K562 (cell line): ENCODE data around the gene DOK4. TPM values are rescaled to one million over a fixed set of nuclear protein-coding genes. Genes with fewer than 3 reads are reported as not detected.

Experiments used
- CXXC5 ChIP-seq: fragments of 250-450 bp; sonication (Bioruptor Pico); IDR thresholded peaks from 2 replicates; pipeline ENCODE4 v1.8.0; 2022; ENCODE audit warnings: inconsistent platforms, mild to moderate bottlenecking, moderate library complexity
- ETV6 ChIP-seq, 3 experiments: fragments of 150-350 bp in 1 of 3; sonication (generic) in 1 of 3; formaldehyde crosslinking in 1 of 3; IDR thresholded peaks; 2 replicates each; pipeline versions ENCODE4 v1.6.1 to v1.8.0; 2014 to 2022; ENCODE audit warnings: borderline replicate concordance in 2 of 3, low read depth in 2 of 3, antibody characterized with exemption in 1 of 3, low read length in 1 of 3, mild to moderate bottlenecking in 1 of 3, missing genetic modification reagents in 1 of 3
- KAT2B ChIP-seq: IDR thresholded peaks from one replicate; pipeline ENCODE4 v1.6.1; 2012; ENCODE audit warnings: low read depth, mild to moderate bottlenecking, control low read depth, inconsistent platforms, low read length, moderate library complexity
- KDM5B ChIP-seq: fragments of 200-600 bp; sonication (generic); IDR thresholded peaks from 2 replicates; pipeline ENCODE4 v1.6.1; 2012; ENCODE audit warnings: low read depth, mild to moderate bottlenecking, moderate library complexity, low read length, control low read depth, inconsistent platforms; ENCODE audit not compliant: insufficient replicate concordance
- MXI1 ChIP-seq: IDR thresholded peaks from 2 replicates; pipeline ENCODE4 v1.6.1; 2011; ENCODE audit warnings: low read depth, mild to moderate bottlenecking, improper control_type of control experiment, low read length
- NCOA4 ChIP-seq: fragments of 450-650 bp; IDR thresholded peaks from 2 replicates; pipeline ENCODE4 v1.6.1; 2018; ENCODE audit warnings: mild to moderate bottlenecking; ENCODE audit not compliant: partially characterized antibody
- RBM14 ChIP-seq: fragments of 200-400 bp; formaldehyde crosslinking; IDR thresholded peaks from 2 replicates; pipeline ENCODE4 v1.6.1; 2018; ENCODE audit warnings: low read depth, mild to moderate bottlenecking, low read length, moderate library complexity, borderline replicate concordance; ENCODE audit not compliant: insufficient read depth
- ZBTB7A ChIP-seq: IDR thresholded peaks from 2 replicates; pipeline ENCODE4 v1.6.1; 2011; ENCODE audit warnings: low read depth, mild to moderate bottlenecking, low read length, moderate library complexity, borderline replicate concordance; ENCODE audit not compliant: control insufficient read depth
- ZNF184 ChIP-seq: sonication (generic); formaldehyde crosslinking; IDR thresholded peaks from 2 replicates; pipeline ENCODE4 v1.5.0; 2020; ENCODE audit warnings: missing genetic modification reagents
- polyA plus RNA-seq, 8 experiments: library from polyadenylated mRNA; depleted of rRNA in 4 of 8; stranded (reverse) in 5 of 8; unstranded in 3 of 8; fragments of >200 nt; fragmentation: Nextera tagmentation in 2 of 8; fragmentation: Illumina TruSeq in 1 of 8; extraction: Ambion mirVana in 2 of 8; extraction: Trizol in 1 of 8; gene quantifications; 2 replicates each; pipeline versions ENCODE4 v1.2.1 to v1.2.3, GENCODE V29; 2011 to 2014; ENCODE audit warnings: inconsistent platforms in 1 of 8, missing spikeins in 1 of 8
- total RNA-seq, 7 experiments: library from RNA; depleted of rRNA in 6 of 7; stranded (reverse); fragments of >200 nt in 6 of 7; fragmentation: Illumina TruSeq in 2 of 7; extraction: Trizol in 2 of 7; gene quantifications; 2 replicates each; pipeline versions ENCODE4 v1.2.1 to v1.2.3, GENCODE V29; 2011 to 2021; ENCODE audit warnings: low replicate concordance in 1 of 7
- TF ChIP-seq, protein P1 (sequence below): sonication (generic); formaldehyde crosslinking; IDR thresholded peaks from 2 replicates; pipeline ENCODE4 v1.8.1; 2023; ENCODE audit warnings: mild to moderate bottlenecking, missing genetic modification reagents
- TF ChIP-seq, protein P2 (sequence below): IDR thresholded peaks from 2 replicates; pipeline ENCODE4 v1.6.1; 2011; ENCODE audit warnings: borderline replicate concordance, low read depth, mild to moderate bottlenecking, moderate library complexity, low read length; ENCODE audit not compliant: insufficient read depth, poor library complexity, severe bottlenecking
- TF ChIP-seq, protein P3 (sequence below): sonication (generic); formaldehyde crosslinking; IDR thresholded peaks from 2 replicates; pipeline ENCODE4 v1.8.0; 2023; ENCODE audit warnings: missing genetic modification reagents, mild to moderate bottlenecking, borderline replicate concordance
- TF ChIP-seq, protein P4 (sequence below), 2 experiments: fragments of 250-450 bp in 1 of 2; fragments of 450-650 bp in 1 of 2; sonication (Bioruptor Pico) in 1 of 2; IDR thresholded peaks; 2 replicates each; pipeline versions ENCODE4 v1.6.1 to v1.8.0; 2016 to 2021; ENCODE audit warnings: mild to moderate bottlenecking in 2 of 2, moderate library complexity in 2 of 2, missing compliant biosample characterization in 1 of 2, missing genetic modification characterization in 1 of 2

Gene DOK4
- total and polyA plus RNA-seq, 9 of the 15 experiments (the other 6 are each of a cell fraction or from before 2014, with no cell fraction given) = 0.10 to 14.4 (median 8.3) TPM

DNA sequence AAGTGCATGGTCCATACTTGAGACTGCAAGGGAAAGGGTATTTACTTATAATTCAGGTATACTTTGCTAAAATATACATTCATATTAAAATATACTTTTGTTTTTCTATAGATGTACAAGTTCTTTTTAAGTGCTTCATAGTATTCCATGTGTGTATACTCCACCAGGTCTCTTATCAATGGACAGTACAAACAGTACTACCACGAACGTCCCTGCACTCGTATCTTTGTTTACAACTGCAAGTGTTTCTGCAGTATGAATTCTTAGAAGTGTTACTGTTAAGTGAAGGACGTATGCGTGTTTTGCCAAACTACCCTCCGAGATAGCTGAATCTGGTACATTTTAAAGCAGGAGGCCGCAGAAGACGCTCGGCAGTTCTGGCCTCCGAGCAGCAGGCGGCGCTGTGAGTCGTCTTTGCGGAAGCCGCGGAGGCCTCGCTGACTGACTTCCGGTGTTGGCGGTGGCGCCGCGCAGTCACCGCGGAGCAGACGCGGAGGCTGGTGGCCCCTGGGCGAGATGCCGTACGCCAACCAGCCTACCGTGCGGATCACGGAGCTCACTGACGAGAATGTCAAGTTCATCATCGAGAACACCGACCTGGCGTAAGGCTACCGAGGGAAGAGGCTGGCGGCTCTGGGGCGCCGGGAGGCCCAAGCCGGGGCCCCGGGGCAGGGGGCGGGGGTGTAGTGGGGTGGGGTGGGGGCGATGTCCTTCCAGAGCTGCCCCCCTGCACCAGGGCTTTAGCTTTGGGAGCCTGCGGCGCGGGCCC, 23.9 kb downstream of the DOK4 start, which contains the start of gene POLR2C (continued):
- TF ChIP-seq ZBTB7A (0 out of 2 replicates have a peak, but pooled peaks have one; percentile 47), NCOA4 (no peak), KDM5B (peak; percentile 99), MXI1 (no peak), ETV6 (IDR thresholded peaks at IDR 0.05; ENCODE audit: borderline replicate concordance in 1 of 2, low read depth in 2 of 2, low read length in 1 of 2) (no peak), ETV6 (CRISPR knock-in tag; IDR thresholded peaks at IDR 0.05; ENCODE audit: borderline replicate concordance) (no peak), RBM14 (no peak), KAT2B (no peak), CXXC5 (CRISPR knock-in tag) (peak; percentile 93), ZNF184 (CRISPR knock-in tag) (no peak)
- TF ChIP-seq, protein P1, sequence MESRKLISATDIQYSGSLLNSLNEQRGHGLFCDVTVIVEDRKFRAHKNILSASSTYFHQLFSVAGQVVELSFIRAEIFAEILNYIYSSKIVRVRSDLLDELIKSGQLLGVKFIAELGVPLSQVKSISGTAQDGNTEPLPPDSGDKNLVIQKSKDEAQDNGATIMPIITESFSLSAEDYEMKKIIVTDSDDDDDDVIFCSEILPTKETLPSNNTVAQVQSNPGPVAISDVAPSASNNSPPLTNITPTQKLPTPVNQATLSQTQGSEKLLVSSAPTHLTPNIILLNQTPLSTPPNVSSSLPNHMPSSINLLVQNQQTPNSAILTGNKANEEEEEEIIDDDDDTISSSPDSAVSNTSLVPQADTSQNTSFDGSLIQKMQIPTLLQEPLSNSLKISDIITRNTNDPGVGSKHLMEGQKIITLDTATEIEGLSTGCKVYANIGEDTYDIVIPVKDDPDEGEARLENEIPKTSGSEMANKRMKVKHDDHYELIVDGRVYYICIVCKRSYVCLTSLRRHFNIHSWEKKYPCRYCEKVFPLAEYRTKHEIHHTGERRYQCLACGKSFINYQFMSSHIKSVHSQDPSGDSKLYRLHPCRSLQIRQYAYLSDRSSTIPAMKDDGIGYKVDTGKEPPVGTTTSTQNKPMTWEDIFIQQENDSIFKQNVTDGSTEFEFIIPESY (CRISPR knock-in tag) = peak; percentile 72
- TF ChIP-seq, protein P2, sequence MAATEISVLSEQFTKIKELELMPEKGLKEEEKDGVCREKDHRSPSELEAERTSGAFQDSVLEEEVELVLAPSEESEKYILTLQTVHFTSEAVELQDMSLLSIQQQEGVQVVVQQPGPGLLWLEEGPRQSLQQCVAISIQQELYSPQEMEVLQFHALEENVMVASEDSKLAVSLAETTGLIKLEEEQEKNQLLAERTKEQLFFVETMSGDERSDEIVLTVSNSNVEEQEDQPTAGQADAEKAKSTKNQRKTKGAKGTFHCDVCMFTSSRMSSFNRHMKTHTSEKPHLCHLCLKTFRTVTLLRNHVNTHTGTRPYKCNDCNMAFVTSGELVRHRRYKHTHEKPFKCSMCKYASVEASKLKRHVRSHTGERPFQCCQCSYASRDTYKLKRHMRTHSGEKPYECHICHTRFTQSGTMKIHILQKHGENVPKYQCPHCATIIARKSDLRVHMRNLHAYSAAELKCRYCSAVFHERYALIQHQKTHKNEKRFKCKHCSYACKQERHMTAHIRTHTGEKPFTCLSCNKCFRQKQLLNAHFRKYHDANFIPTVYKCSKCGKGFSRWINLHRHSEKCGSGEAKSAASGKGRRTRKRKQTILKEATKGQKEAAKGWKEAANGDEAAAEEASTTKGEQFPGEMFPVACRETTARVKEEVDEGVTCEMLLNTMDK = peak; percentile 97
- TF ChIP-seq, protein P3, sequence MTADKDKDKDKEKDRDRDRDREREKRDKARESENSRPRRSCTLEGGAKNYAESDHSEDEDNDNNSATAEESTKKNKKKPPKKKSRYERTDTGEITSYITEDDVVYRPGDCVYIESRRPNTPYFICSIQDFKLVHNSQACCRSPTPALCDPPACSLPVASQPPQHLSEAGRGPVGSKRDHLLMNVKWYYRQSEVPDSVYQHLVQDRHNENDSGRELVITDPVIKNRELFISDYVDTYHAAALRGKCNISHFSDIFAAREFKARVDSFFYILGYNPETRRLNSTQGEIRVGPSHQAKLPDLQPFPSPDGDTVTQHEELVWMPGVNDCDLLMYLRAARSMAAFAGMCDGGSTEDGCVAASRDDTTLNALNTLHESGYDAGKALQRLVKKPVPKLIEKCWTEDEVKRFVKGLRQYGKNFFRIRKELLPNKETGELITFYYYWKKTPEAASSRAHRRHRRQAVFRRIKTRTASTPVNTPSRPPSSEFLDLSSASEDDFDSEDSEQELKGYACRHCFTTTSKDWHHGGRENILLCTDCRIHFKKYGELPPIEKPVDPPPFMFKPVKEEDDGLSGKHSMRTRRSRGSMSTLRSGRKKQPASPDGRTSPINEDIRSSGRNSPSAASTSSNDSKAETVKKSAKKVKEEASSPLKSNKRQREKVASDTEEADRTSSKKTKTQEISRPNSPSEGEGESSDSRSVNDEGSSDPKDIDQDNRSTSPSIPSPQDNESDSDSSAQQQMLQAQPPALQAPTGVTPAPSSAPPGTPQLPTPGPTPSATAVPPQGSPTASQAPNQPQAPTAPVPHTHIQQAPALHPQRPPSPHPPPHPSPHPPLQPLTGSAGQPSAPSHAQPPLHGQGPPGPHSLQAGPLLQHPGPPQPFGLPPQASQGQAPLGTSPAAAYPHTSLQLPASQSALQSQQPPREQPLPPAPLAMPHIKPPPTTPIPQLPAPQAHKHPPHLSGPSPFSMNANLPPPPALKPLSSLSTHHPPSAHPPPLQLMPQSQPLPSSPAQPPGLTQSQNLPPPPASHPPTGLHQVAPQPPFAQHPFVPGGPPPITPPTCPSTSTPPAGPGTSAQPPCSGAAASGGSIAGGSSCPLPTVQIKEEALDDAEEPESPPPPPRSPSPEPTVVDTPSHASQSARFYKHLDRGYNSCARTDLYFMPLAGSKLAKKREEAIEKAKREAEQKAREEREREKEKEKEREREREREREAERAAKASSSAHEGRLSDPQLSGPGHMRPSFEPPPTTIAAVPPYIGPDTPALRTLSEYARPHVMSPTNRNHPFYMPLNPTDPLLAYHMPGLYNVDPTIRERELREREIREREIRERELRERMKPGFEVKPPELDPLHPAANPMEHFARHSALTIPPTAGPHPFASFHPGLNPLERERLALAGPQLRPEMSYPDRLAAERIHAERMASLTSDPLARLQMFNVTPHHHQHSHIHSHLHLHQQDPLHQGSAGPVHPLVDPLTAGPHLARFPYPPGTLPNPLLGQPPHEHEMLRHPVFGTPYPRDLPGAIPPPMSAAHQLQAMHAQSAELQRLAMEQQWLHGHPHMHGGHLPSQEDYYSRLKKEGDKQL = no peak
- TF ChIP-seq, protein P4, sequence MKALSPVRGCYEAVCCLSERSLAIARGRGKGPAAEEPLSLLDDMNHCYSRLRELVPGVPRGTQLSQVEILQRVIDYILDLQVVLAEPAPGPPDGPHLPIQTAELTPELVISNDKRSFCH (CRISPR knock-in tag; IDR thresholded peaks at IDR 0.05) = no peak
- TF ChIP-seq, protein P4 (tag; IDR thresholded peaks at IDR 0.05) = no peak; the same call in 1 of the 2 replicates
